Neural progenitor cell (in vitro differentiated cells): ENCODE measurements around the gene EPS8.

Experiments used
- CTCF ChIP-seq: fragments of 200-600 bp; sonication (generic); IDR thresholded peaks from 2 replicates; pipeline ENCODE4 v1.5.1; 2017; ENCODE audit warnings: antibody characterized with exemption, mild to moderate bottlenecking
- EZH2 ChIP-seq: fragments of 200-600 bp; sonication (generic); IDR thresholded peaks from 2 replicates; pipeline ENCODE4 v1.6.1; 2017; ENCODE audit warnings: antibody characterized with exemption, mild to moderate bottlenecking, moderate library complexity

GRCh38 chr12:15575671-15576541, 213.3 kb downstream of the EPS8 start:
- TF ChIP-seq CTCF (no peak), EZH2 (no peak)
